ENCODE measurements around the gene CWC22. TPM values are rescaled to one million over a fixed set of nuclear protein-coding genes. Genes with fewer than 3 reads are reported as not detected.
"Not testable (repeated sequence)": the region's sequence is repeated elsewhere in the genome, so short reads cannot be mapped to it uniquely, and the experiment has no call there.

CWC22 gene
- polyA plus RNA-seq, 1 donor from 2014 or later = 16.0 TPM

DNA sequence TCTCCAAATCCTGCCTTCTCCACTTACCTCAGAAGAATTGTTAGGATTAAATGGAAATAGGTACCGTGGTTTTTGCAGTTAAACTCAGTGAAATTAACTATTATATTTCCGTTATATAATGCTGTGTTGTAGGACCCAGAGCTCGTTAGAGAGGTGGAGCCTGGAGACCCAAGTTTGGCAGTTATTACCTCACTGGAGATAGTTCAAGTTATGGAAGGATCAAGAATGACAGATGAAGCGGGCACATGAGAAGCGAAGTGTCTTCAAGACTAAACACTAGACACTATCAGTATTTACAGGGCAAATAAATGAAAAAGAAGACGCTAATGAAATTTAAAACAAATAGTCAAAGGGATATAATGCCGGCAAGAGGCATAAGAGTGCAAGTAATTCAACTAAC is 866 bp downstream of the CWC22 start (continued):
- TF ChIP-seq, protein P1, sequence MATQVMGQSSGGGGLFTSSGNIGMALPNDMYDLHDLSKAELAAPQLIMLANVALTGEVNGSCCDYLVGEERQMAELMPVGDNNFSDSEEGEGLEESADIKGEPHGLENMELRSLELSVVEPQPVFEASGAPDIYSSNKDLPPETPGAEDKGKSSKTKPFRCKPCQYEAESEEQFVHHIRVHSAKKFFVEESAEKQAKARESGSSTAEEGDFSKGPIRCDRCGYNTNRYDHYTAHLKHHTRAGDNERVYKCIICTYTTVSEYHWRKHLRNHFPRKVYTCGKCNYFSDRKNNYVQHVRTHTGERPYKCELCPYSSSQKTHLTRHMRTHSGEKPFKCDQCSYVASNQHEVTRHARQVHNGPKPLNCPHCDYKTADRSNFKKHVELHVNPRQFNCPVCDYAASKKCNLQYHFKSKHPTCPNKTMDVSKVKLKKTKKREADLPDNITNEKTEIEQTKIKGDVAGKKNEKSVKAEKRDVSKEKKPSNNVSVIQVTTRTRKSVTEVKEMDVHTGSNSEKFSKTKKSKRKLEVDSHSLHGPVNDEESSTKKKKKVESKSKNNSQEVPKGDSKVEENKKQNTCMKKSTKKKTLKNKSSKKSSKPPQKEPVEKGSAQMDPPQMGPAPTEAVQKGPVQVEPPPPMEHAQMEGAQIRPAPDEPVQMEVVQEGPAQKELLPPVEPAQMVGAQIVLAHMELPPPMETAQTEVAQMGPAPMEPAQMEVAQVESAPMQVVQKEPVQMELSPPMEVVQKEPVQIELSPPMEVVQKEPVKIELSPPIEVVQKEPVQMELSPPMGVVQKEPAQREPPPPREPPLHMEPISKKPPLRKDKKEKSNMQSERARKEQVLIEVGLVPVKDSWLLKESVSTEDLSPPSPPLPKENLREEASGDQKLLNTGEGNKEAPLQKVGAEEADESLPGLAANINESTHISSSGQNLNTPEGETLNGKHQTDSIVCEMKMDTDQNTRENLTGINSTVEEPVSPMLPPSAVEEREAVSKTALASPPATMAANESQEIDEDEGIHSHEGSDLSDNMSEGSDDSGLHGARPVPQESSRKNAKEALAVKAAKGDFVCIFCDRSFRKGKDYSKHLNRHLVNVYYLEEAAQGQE (IDR thresholded peaks at IDR 0.05; ENCODE audit: borderline replicate concordance) = no peak

DNA sequence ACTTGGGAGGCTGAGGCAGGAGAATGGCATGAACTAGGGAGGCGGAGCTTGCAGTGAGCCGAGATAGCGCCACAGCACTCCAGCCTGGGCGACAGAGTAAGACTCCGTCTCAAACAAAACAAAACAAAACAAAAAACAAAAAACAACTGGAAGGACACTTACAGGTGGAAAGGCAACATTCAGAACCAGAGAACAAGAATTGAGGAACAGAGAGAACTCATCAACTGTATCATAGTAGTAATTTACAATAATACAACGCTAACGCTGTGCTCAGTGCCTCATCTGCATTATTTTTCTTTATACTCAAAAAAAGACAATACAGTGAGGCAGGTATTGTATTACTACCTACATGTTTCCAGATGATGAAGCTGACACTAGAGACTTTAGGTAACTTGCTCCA is 1.6 kb downstream of the CWC22 start:
- peak overlapping the region; percentile 85 for H3K4me3 ChIP-seq (ENCODE audit: low read length)
- H3K27ac ChIP-seq (ENCODE audit: low read length); H4K20me1 ChIP-seq (ENCODE audit: insufficient read depth); H2AFZ ChIP-seq (ENCODE audit: low read depth, low read length); H3K9me2 ChIP-seq (ENCODE audit: insufficient read depth, low read length); H3K36me3 ChIP-seq (ENCODE audit: insufficient read depth, low read length); H3F3A ChIP-seq (ENCODE audit: insufficient read depth, low read length, poor library complexity, severe bottlenecking); H3K9me3 ChIP-seq (ENCODE audit: low read length); H3K27me3 ChIP-seq (ENCODE audit: insufficient read depth, low read depth, low read length): not testable (repeated sequence)
- peaks cover 37% of the 10 kb centered on the region for H3K79me2 ChIP-seq (replicated peaks; ENCODE audit: insufficient read depth, low read length)
- peak overlapping the region; percentile 97 for H3K4me2 ChIP-seq (ENCODE audit: low read length)
- peak overlapping the region; percentile 87 for H3K9ac ChIP-seq (ENCODE audit: low read length)

DNA sequence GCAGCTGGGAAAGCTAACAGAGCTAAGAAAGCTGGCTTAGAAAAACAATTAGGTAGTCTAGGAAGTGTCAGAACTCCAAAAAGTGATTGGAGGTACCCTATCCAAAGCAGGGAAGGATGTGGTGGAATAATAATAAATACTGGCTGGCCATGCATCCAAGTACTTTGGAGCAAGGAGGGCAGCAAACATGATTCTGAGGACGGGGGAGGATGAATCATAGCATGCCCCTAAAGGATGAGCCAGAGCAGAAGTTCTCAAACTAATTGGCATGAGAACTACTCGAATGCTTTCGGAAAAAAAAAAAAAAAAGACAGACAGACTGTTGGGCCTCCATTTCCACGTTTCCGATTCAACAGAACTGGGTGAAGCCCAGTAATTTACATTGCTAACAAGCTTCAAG is 2.4 kb downstream of the CWC22 start:
- Histone ChIP-seq H4K20me1 (ENCODE audit: insufficient read depth) (no peaks in the 10 kb centered on the region), H3K9ac (ENCODE audit: low read length) (no peak overlapping the region), H3K27me3 (ENCODE audit: insufficient read depth, low read depth, low read length) (no peaks in the 10 kb centered on the region), H3K9me3 (ENCODE audit: low read length) (no peaks in the 10 kb centered on the region), H3K79me2 (replicated peaks; ENCODE audit: insufficient read depth, low read length) (peaks cover 37% of the 10 kb centered on the region), H3F3A (ENCODE audit: insufficient read depth, low read length, poor library complexity, severe bottlenecking) (no peaks in the 10 kb centered on the region), H2AFZ (ENCODE audit: low read depth, low read length) (no peak overlapping the region), H3K36me3 (ENCODE audit: insufficient read depth, low read length) (no peaks in the 10 kb centered on the region), H3K27ac (ENCODE audit: low read length) (no peak overlapping the region), H3K9me2 (ENCODE audit: insufficient read depth, low read length) (no peaks in the 10 kb centered on the region), H3K4me2 (ENCODE audit: low read length) (no peak overlapping the region), H3K4me3 (ENCODE audit: low read length) (no peak overlapping the region)
- TF ChIP-seq, protein P1 (IDR thresholded peaks at IDR 0.05; ENCODE audit: borderline replicate concordance) = no peak
- no peak for TF ChIP-seq POLR2AphosphoS5 (IDR thresholded peaks at IDR 0.05)

DNA sequence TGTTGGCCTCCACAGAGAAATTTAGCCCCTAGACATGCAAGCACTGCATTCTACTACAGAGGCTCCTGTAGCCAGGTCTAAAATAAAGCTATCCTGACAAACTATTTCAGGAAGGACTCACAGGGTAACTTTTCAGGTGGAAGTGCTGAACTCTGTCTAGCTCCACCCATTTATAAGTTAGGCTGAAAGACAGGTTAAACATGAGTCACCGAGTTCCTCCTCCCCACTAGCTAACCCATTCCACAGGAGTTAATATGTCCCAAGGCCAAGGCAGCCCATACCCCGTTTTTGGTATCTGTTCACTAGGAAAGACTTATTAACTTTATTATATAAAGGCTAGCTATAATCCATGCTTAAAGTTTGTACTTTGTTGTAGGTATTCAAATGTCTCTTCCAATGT is 3.5 kb downstream of the CWC22 start:
- no peaks in the 10 kb centered on the region for H3K9me2 ChIP-seq (ENCODE audit: insufficient read depth, low read length)
- peaks cover 39% of the 10 kb centered on the region for H3K79me2 ChIP-seq (replicated peaks; ENCODE audit: insufficient read depth, low read length)
- H3K36me3 ChIP-seq (ENCODE audit: insufficient read depth, low read length) = no peaks in the 10 kb centered on the region
- no peaks in the 10 kb centered on the region for H3K9me3 ChIP-seq (ENCODE audit: low read length)
- H3K27me3 ChIP-seq (ENCODE audit: insufficient read depth, low read depth, low read length) = no peaks in the 10 kb centered on the region
- TF ChIP-seq SMC3 (conservative IDR thresholded peaks at IDR 0.05; ENCODE audit: poor library complexity) (no peak), EP300 (conservative IDR thresholded peaks at IDR 0.05; ENCODE audit: poor library complexity, severe bottlenecking) (no peak), EZH2 (IDR thresholded peaks at IDR 0.05; ENCODE audit: borderline replicate concordance, insufficient read depth, low read length, poor library complexity, severe bottlenecking) (no peak)
- no peak overlapping the region for H2AFZ ChIP-seq (ENCODE audit: low read depth, low read length)
- H4K20me1 ChIP-seq (ENCODE audit: insufficient read depth) = no peaks in the 10 kb centered on the region
- no peak overlapping the region for H3K9ac ChIP-seq (ENCODE audit: low read length)
- H3F3A ChIP-seq (ENCODE audit: insufficient read depth, low read length, poor library complexity, severe bottlenecking) = no peaks in the 10 kb centered on the region
- no peak overlapping the region for H3K27ac ChIP-seq (ENCODE audit: low read length)
- H3K4me2 ChIP-seq (ENCODE audit: low read length) = no peak overlapping the region
- H3K4me3 ChIP-seq (ENCODE audit: low read length) = no peak overlapping the region

Data from neural cell (in vitro differentiated cells).